ENCODE results near the gene QRICH2.
"Not testable (repeated sequence)": the region's sequence is repeated elsewhere in the genome, so short reads cannot be mapped to it uniquely, and the experiment has no call there.

The QRICH2 gene

DNA sequence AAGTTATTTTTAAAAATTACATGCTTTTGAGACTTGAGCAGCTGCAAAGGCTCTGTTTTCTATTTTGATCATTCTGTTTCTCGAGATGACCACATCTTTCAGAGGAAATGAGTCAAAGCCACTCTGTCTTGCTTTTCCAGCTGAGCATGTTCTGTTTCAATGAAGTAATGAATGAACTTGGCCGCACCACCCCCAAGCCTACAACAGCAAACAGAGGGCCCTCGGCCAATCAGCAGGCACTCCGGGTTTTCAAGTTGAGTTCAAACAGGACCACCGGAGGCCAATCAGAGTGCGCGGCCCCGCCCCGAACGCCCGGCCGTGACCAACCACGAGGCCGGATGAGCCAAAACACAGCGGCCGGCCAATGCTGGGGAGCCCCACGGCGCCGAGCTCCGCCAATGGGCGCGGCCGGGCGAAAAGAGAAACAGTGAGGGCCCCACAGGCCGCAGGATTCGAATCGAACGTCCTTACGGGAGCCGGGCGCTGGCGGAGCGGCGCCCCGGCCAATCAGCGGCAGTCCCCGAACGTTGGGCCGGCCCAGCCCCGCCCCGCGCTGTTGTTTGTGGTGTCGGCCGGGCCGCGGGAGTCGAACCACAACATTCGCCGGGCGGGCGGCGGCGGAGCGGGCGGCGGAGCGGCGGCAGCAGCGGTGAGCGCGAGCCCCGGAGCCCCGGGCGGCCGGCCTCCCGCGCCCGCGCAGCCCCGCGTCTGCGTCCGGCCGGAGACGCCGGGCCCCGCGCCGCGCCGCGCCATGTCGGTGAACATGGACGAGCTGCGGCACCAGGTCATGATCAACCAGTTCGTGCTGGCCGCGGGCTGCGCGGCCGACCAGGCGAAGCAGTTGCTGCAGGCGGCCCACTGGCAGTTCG is 43.1 kb downstream of the QRICH2 start, which contains the start of gene UBALD2:
Gene UBALD2, plus strand, starts transcription at position 594 of the 869 bp plus-strand sequence. Its CDS starts 158 bp downstream, at position 752.
- peak; percentile 100 for DNase-seq

- DNase-seq: no peak
These were observed 43.7 kb downstream of the QRICH2 start for GRCh38 chr17:76264425-76264754.

- DNase-seq: no peak
These were observed 44.2 kb downstream of the QRICH2 start for GRCh38 chr17:76263896-76264295.

GRCh38 chr17:76262732-76263344 is 45.2 kb downstream of the QRICH2 start:
- peak; percentile 83 for DNase-seq

DNA sequence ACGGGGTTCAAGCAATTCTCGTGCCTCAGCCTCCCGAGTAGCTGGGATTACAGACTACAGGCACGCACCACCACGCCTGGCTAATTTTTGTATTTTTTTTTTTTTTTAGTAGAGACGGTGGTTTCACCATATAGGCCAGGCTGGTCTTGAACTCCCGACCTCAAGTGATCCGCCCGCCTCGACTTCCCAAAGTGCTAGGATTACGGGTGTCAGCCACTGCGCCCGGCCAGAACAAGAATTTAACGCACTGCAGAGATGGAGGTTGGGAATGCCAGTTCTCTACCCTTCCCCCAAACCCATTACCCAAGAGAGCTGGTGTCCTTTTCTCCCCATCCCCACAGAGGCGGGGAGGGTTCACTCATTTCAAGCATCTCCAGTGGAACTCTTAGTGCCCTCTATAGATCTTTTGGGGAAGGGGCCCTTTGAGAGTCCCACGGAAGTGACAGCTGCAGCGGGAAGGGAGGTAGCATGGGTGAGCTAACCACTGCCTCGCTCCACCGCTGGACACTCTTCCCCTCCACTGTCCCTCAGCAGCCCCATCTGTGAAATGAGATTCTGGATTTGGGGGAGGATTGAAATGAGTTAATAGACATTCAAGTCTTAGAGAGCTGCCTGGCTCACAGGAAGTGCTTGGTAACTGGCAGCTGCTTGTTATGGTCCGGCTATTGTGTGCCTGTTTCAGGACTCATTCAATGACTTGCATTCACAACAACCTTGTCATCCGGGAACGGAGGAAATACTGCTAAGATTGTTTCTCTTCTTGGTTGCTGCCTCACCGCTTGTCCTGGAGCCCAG is 46.5 kb downstream of the QRICH2 start:
- no peak for DNase-seq

GRCh38 chr17:76260669-76261068 is 47.4 kb downstream of the QRICH2 start:
- DNase-seq: no peak

GRCh38 chr17:76260220-76260619 is 47.9 kb downstream of the QRICH2 start:
- no peak for DNase-seq

DNA sequence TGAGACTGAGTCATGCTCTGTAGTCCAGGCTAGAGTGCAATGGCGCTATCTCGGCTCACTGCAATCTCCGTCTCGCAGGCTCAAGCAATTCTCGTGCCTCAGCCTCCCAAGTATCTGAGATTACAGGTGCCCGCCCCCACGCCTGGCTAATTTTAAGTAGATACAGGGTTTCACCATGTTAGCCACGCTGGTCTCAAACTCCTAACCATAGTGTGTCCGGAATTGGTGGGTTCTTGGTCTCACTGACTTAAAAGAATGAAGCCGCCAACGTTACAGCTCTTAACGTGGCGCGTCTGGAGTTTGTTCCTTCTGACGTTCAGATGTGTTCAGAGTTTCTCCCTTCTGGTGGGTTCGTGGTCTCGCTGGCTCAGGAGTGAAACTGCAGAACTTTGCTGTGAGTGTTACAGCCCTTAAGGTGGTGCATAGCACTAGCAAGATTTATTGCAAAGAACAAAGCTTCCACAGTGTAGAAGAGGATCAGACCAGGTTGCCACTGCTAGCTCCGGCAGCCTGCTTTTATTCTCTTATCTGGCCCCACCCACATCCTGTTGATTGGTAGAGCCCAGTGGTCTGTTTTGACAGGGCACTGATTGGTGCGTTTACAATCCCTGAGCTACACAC is 51.5 kb downstream of the QRICH2 start:
- not testable (repeated sequence) for DNase-seq

GRCh38 chr17:76255801-76256429 is 52.2 kb downstream of the QRICH2 start:
- DNase-seq: no peak

- DNase-seq: no peak
These were observed 53.8 kb downstream of the QRICH2 start for GRCh38 chr17:76254275-76254674.

DNA sequence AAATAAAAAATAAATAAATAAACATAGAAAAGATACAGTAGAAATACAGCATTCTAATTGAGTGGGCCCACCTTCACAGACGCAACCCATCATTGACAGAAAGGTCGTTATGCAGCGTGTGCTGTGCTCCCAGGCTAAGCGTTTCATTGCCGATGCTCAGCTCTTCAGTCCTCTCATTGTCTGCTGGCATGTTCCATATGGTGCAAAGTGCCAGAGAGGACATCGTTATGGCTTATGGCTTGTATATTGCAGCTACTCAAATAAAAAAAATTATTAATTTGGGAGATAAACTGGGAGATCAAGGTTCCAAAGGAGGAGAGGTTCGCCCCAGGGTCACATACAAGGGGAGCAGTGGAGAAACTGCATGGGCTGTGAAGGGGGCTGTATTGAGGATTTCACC is 54.2 kb downstream of the QRICH2 start:
- no peak for DNase-seq

DNA sequence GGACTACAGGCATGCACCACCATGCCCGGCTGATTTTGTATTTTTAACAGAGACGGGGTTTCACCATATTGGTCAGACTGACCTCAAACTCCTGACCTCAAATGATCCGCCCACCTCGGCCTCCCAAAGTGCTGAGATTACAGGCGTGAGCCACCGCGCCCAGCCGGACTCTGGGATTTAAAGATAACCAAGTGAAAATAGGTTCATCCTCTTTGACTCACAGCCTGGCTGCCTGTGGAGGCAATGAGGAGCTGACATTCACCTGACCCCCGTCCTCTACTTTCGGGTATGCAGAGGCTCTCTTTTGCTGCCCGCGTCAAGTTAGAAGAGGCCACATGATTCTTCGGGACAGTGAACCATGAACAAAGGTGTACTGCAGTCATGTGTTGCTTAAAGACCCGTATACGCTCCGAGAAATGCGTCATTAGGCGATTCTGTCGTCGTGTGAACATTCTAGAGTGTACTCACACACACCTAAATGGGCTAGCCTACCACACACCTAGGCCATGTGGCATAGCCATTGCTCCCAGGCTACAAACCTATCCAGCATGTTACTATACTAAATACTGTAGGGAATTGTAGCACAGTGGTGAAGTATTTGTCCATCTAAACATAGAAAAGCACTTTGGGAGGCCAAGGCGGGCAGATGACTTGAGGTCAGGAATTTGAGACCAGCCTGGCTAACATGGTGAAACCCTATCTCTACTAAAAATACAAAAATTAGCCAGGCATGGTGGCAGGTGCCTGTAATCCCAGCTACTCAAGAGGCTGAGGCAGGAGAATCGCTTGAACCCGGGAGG is 54.9 kb downstream of the QRICH2 start:
- DNase-seq: not testable (repeated sequence)

DNA sequence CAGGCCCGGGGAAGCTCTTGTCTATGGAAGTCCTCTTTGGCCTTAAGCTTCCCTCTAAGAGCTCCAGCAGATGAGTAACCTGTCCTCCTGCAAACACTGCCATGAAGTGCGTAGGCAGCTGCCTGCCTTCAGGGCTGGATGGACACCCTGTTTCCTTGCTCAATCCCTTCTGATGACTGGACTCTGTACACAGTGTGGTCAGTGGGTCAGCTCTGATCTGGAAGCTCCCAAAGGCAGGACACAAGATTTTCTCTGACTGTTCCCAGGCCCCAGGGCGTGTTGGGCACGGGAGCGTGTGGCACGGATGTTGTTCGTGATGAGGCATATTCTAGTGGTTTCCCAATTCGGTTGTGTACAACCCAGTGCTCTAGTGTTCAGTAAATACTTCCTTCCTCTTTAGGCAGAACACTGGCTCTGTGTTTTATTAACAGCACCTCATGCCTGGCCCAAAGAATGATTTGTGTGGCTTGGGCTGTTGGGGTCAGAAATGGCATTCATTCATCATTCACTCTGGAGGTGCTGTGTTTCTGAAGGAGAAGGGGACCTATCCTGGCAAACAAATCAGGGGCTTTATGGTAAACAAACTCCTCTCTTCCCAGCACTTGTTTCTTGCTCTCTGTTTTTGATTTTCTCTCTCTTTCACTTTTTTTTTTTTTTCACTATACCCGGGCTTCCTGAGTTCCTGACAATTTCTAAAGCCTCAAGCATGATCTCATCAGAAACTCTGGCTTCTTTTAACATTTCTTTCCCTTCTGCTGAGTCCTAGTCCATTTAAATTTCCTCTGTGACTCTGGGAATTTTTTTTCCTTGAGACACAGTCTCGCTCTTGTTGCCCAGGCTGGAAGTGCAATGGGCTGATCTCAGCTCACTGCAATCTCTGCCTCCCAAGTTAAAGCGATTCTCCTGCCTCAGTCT is 55.8 kb downstream of the QRICH2 start:
- peak; percentile 95 for DNase-seq

GRCh38 chr17:76251478-76252039 is 56.5 kb downstream of the QRICH2 start:
- DNase-seq: no peak

DNA sequence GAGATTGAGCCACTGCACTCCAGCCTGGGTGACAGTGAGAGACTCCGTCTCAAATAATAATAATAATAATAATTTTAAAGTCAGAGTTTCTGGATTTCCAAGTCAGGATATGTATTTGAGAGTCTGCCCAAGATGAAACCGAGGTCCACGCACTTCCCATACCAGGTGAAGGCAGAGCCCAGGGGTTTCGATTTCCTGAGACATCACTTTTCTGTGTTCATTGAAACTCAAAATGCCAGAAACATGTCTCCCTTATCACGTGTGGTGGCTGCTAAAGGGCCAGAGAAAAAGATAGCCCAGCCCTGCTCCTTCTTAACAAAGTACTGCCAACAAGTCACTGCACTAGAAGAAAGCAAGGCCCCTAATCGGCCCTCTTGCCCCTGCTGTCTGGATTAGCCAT is 57.9 kb downstream of the QRICH2 start:
- no peak for DNase-seq

DNA sequence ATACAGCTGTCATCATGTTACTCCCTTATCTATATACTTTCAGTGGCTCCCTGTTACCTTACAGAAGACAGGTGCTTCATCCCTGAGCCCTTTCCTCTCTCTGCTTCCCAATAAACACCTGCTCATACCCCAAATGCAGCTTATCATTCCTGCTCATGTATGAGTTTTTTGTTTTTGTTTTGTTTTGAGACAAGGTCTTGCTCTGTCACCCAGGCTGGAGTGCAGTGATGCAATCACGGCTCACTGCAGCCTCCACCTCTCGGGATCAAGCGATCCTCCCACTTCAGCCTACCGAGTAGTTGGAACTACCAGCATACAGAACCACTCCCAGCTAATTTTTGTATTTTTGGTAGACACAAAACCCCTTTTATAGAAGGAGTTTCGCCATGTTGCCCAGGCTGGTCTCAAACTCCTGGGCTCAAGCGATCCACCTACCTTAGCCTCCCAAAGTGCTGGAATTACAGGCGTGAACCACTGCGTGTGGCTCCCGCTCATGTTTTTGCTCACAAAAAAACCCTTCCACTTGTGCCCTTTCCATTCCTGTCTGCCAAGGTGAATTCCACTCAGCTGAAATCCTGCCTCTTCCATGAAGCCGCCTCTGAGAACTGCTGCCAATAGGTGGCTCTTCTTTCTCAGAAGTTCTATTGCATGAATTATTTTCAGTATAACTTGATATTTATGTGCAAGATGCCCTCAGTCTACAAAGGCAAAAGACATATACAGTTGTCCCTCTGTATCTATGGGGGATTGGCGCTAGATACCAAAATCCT is 59.9 kb downstream of the QRICH2 start:
- DNase-seq: peak; percentile 41

GRCh38 chr17:76247304-76247703 is 60.8 kb downstream of the QRICH2 start:
- DNase-seq: no peak

- peak; percentile 77 for DNase-seq
These were observed 61.7 kb downstream of the QRICH2 start for GRCh38 chr17:76246080-76247066.

Measured in inflammatory macrophage treated with lipopolysaccharide for 4 hours (primary cell).